GM23248 (cell line): ENCODE data around the gene DNAJC1.

ENCODE experiments used
- EZH2 ChIP-seq: fragments of 200-600 bp; sonication (generic); IDR thresholded peaks from 2 replicates; pipeline ENCODE4 v1.6.1; 2018; ENCODE audit warnings: antibody characterized with exemption, mild to moderate bottlenecking; ENCODE audit not compliant: insufficient read depth, poor library complexity, severe bottlenecking
- EZH2phosphoT487 ChIP-seq: fragments of 200-600 bp; sonication (generic); IDR thresholded peaks from 2 replicates; pipeline ENCODE4 v1.6.1; 2018; ENCODE audit warnings: antibody characterized with exemption, moderate library complexity, mild to moderate bottlenecking, low read depth; ENCODE audit not compliant: insufficient read depth

GRCh38 chr10:22034333-22034732 lies 30.8 kb upstream of the DNAJC1 start:
- TF ChIP-seq EZH2phosphoT487 (no peak), EZH2 (no peak)
